ENCODE results near the gene ADIG.

The ADIG gene

DNA sequence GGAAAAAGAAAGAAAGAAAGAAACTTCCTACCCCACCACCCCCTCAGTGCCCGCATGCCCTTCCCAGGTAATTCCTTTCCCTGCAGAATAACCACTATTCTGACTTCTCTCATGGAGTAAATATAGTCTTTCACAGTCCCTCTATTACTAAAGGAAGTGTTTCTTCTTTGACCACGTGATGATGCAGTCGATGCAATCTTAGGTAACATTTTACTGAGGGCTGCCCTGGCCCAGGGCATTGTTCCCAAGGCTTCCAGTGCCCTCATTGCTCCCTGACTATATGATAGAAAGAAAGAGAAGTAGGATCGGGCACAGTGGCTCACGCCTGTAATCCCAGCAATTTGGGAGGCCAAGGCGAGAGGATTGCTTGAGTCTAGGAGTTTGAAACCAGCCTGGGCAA, 49.7 kb downstream of the ADIG start:
- DNase-seq (ENCODE audit: low read depth in 3 of 3): no peak

DNA sequence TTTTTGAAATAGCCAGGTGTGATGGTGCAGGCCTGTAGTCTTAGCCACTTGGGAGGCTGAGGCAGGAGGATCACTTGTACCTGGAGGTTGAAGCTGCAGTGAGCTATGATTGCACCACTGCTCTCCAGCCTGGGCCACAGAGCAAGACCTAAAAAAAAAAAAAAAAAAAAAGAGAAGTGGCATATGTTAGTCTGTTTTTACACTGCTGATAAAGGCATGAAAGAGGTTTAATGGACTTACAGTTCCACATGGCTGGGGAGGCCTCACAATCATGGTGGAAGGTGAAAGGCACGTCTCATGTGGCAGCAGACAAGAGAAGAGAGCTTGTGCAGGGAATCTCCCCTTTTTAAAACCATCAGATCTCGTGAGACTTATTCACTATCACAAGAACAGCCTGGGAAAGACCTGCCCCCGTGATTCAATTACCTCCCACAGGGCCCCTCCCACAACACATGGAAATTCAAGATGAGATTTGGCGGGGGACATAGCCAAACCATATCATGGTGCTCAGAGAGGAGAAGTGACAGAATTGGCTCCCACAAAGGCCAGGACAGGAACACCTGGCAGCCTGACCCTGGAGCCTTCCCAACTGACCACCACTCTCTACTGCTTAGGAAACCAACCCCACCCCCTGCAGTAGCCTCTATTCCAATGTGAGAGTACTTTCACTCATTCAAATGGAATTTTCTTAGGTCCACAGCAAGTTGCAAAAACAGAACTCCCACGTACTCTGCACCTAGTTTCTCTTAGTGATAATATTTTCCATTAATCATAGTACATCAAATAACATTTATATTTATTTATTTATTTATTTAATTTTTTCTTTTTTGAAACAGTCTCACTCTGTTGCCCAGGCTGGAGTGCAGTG, 50.4 kb downstream of the ADIG start:
- no peak for DNase-seq (ENCODE audit: low read depth in 3 of 3)

DNA sequence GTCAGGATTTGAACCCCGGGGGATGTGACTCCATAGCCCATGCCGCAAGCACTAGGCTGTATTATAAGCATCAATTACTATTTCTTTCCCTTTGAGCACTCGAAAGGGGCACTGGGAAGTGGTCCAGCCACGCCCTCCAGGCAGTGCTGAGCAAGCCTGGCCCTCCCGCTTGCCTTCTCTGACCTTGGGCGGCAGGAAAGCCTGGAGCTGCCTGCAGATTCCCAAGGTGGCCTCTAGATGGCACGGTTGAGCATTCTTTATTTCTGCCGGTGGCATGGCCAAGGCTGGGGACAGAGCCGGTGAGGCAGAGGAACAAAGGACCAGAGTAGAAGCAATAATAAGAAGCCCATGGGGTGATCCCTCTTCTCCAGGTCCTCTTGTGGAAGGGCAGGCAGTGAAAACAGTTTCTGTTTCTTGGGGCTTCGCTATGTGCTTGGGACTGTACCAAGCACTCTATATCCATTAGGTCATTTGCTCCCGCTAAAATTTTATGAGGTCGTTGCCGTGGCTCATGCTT, 52.6 kb downstream of the ADIG start:
- peak; percentile 29 to 57 (median 42) for DNase-seq (ENCODE audit: low read depth in 3 of 3)

DNA sequence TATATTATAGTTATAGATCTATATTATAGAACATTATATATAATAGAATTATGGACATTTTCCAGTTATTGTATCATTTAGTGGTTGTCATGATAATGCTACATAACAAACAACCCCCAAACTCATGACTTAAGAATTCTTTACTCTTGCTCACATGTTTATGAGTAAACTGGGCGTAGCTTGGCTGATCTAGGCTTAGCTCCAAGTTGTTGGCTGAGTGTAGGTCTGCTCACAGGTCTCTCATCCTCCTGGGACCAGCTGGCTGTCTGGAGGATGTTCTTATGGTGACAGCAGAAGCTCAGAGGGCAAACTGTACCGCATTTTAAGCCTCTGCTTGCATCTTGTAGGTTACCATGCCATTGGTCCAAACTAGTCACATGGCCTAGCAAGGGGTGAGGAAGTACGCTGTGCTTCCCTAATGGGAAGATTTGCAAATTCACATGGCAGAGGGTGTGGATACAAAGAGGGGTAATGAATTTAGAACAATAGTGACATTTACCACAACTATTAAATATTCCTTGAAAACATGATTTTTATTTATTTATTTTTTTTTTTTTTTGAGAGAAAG, 54.8 kb downstream of the ADIG start:
- no peak for DNase-seq (ENCODE audit: low read depth in 3 of 3)

All from stimulated activated CD4-positive, alpha-beta T cell treated with anti-CD3 and anti-CD28 coated beads, TNF-alpha, amount 100 ng/mL, for 48 hours (primary cell).